CD14-positive monocyte (primary cell): ENCODE results near the gene PDXDC1. TPM values are rescaled to one million over a fixed set of nuclear protein-coding genes. Genes with fewer than 3 reads are reported as not detected.

Experiments
- DNase-seq, 3 donors: peaks; one replicate each; pipeline ENCODE4 v3.0.0-alpha.2; 2011 to 2022
- H2AFZ ChIP-seq: 2 replicates; pipeline ENCODE4 v1.6.0; 2012; ENCODE audit warnings: mild to moderate bottlenecking, low read depth, low read length, inconsistent platforms; ENCODE audit not compliant: insufficient read depth, poor library complexity, severe bottlenecking
- H3K27ac ChIP-seq, 2 donors: 1 replicate in 1 of 2; 2 replicates in 1 of 2; pipeline ENCODE4 v1.5.1; 2012 to 2013; ENCODE audit warnings: low read length in 2 of 2, control low read depth in 1 of 2, inconsistent platforms in 1 of 2, low read depth in 1 of 2, mild to moderate bottlenecking in 1 of 2
- H3K27me3 ChIP-seq, 2 donors: one replicate each; pipeline versions ENCODE4 v1.6.0 to v1.6.1; 2011 to 2013; ENCODE audit warnings: low read length in 2 of 2; ENCODE audit not compliant: control insufficient read depth in 2 of 2, insufficient read depth in 2 of 2
- H3K36me3 ChIP-seq, 2 donors: replicated peaks in 1 of 2; 1 replicate in 1 of 2; 2 replicates in 1 of 2; pipeline versions ENCODE4 v1.5.1 to v1.6.1; 2012 to 2013; ENCODE audit warnings: low read length in 2 of 2, control low read depth in 1 of 2, inconsistent platforms in 1 of 2, mild to moderate bottlenecking in 1 of 2; ENCODE audit not compliant: insufficient read depth in 2 of 2, control insufficient read depth in 1 of 2
- H3K4me1 ChIP-seq, 2 donors: 1 replicate in 1 of 2; 2 replicates in 1 of 2; pipeline versions ENCODE4 v1.5.1 to v1.6.1; 2012 to 2013; ENCODE audit warnings: low read length in 2 of 2, control low read depth in 1 of 2, inconsistent platforms in 1 of 2, mild to moderate bottlenecking in 1 of 2, moderate library complexity in 1 of 2; ENCODE audit not compliant: insufficient read depth in 2 of 2, control insufficient read depth in 1 of 2
- H3K4me2 ChIP-seq: replicated peaks from 2 replicates; pipeline ENCODE3; 2012; ENCODE audit warnings: low read length, moderate library complexity, mild to moderate bottlenecking; ENCODE audit not compliant: poor library complexity, severe bottlenecking; ENCODE audit errors: extremely low read depth
- H3K4me3 ChIP-seq, 3 experiments: fragments of 200-600 bp in 1 of 3; sonication (generic) in 1 of 3; replicated peaks in 1 of 3; 1 replicate in 2 of 3; 2 replicates in 1 of 3; pipeline ENCODE4 v1.5.1; 2011 to 2013; ENCODE audit warnings: low read length in 3 of 3, mild to moderate bottlenecking in 3 of 3, control low read depth in 2 of 3, low read depth in 2 of 3, inconsistent platforms in 1 of 3, moderate library complexity in 1 of 3
- H3K79me2 ChIP-seq: 2 replicates; pipeline ENCODE4 v1.6.0; 2012; ENCODE audit warnings: mild to moderate bottlenecking, control low read depth, inconsistent platforms, low read length, moderate library complexity; ENCODE audit not compliant: insufficient read depth
- H3K9ac ChIP-seq: 2 replicates; pipeline ENCODE4 v1.6.0; 2017; ENCODE audit warnings: low read length, mild to moderate bottlenecking; ENCODE audit not compliant: insufficient read depth, poor library complexity, severe bottlenecking
- H3K9me3 ChIP-seq, 2 donors: replicated peaks in 1 of 2; 1 replicate in 1 of 2; 2 replicates in 1 of 2; pipeline versions ENCODE4 v1.5.1 to v1.6.1; 2012 to 2013; ENCODE audit warnings: low read length in 2 of 2, control low read depth in 1 of 2; ENCODE audit not compliant: control insufficient read depth in 1 of 2, insufficient read depth in 1 of 2
- H4K20me1 ChIP-seq: 2 replicates; pipeline ENCODE4 v1.6.0; 2012; ENCODE audit warnings: mild to moderate bottlenecking, low read length, control low read depth, moderate library complexity; ENCODE audit not compliant: insufficient read depth
- H3K27ac Mint-ChIP-seq, 7 donors: one replicate each; pipeline ENCODE4 v1.8.0; 2020; ENCODE audit warnings: mild to moderate bottlenecking in 7 of 7, mixed read lengths in 7 of 7, moderate library complexity in 6 of 7, inconsistent platforms in 2 of 7
- H3K27me3 Mint-ChIP-seq, 3 donors: one replicate each; pipeline ENCODE4 v1.8.0; 2021 to 2022; ENCODE audit warnings: low read depth in 3 of 3, mild to moderate bottlenecking in 3 of 3, mixed read lengths in 3 of 3, moderate library complexity in 3 of 3, inconsistent platforms in 1 of 3
- H3K36me3 Mint-ChIP-seq, 2 donors: one replicate each; pipeline ENCODE4 v1.8.0; 2020; ENCODE audit warnings: mixed read lengths in 2 of 2, inconsistent platforms in 1 of 2, mild to moderate bottlenecking in 1 of 2
- H3K4me1 Mint-ChIP-seq: one replicate; pipeline ENCODE4 v1.8.0; 2020; ENCODE audit warnings: mild to moderate bottlenecking, mixed read lengths
- H3K4me3 Mint-ChIP-seq, 2 donors: one replicate each; pipeline ENCODE4 v1.8.0; 2020; ENCODE audit warnings: mild to moderate bottlenecking in 2 of 2, mixed read lengths in 2 of 2, moderate library complexity in 1 of 2
- H3K9me3 Mint-ChIP-seq, 7 donors: one replicate each; pipeline ENCODE4 v1.8.0; 2020 to 2022; ENCODE audit warnings: mixed read lengths in 7 of 7, mild to moderate bottlenecking in 6 of 7, moderate library complexity in 6 of 7, inconsistent platforms in 2 of 7
- CTCF ChIP-seq: fragments of 200-600 bp; IDR thresholded peaks from one replicate; pipeline ENCODE4 v1.8.0; 2022; ENCODE audit warnings: antibody characterized with exemption, mild to moderate bottlenecking
- WGBS: methylation state at CpG from one replicate; pipeline ENCODE4 v1.1.5; 2013; ENCODE audit warnings: missing lambda C conversion rate; ENCODE audit not compliant: insufficient coverage; 5-methylcytosine and 5-hydroxymethylcytosine counted together
- intact Hi-C, 2 donors: fragments of 100-400 bp; cut with micrococcal nuclease; formaldehyde crosslinking; loops; one replicate each; pipeline versions ENCODE4 v1.15.0 to v1.15.1; 2023
- polyA plus RNA-seq, 3 donors: library from polyadenylated mRNA; depleted of rRNA in 1 of 3; unstranded in 2 of 3; stranded (reverse) in 1 of 3; fragments of 300-500 nt in 2 of 3; fragments of >200 nt in 1 of 3; fragmentation: Illumina TruSeq in 2 of 3; gene quantifications; 1 replicate in 2 of 3; 2 replicates in 1 of 3; pipeline ENCODE4 v1.2.3, GENCODE V29; 2012 to 2021

PDXDC1 gene
- polyA plus RNA-seq, 3 donors = 22.3 to 50.1 (median 36.0) TPM

GRCh38 chr16:15035163-15035729 lies 60.4 kb downstream of the PDXDC1 start:
- no peak overlapping the region for H3K9ac ChIP-seq
- H3K36me3 Mint-ChIP-seq = peaks cover 89 to 96% of the 10 kb centered on the region in 2 donors
- H3K9me3 ChIP-seq = no peaks in the 10 kb centered on the region
- peak overlapping the region in 3 of 7 donors; percentile 8 to 42 (median 41) for H3K27ac Mint-ChIP-seq
- peaks cover 6% of the 10 kb centered on the region for H3K4me1 Mint-ChIP-seq
- H4K20me1 ChIP-seq = no peaks in the 10 kb centered on the region
- H3K4me2 ChIP-seq = no peak overlapping the region
- no peaks in the 10 kb centered on the region for H3K9me3 Mint-ChIP-seq
- H3K27me3 Mint-ChIP-seq = no peaks in the 10 kb centered on the region
- no peak overlapping the region for H3K4me3 ChIP-seq
- no peaks in the 10 kb centered on the region for H3K27me3 ChIP-seq
- no peak overlapping the region for H2AFZ ChIP-seq
- no peak overlapping the region for H3K27ac ChIP-seq
- H3K4me3 Mint-ChIP-seq = no peak overlapping the region
- H3K36me3 ChIP-seq = peaks cover 93 to 96% of the 10 kb centered on the region in 2 donors
- WGBS = 95% methylated on average over 7 of the region's 15 CpGs
- intact Hi-C loops = no loop called here
- no peak for DNase-seq
- TF ChIP-seq CTCF = no peak
- H3K79me2 ChIP-seq = no peaks in the 10 kb centered on the region
- H3K4me1 ChIP-seq = no peaks in the 10 kb centered on the region

- Histone ChIP-seq H3K4me2 (no peak overlapping the region), H3K9me3 (no peaks in the 10 kb centered on the region), H3K36me3 (peaks cover 90 to 98% of the 10 kb centered on the region in 2 donors), H2AFZ (no peak overlapping the region), H3K27ac (no peak overlapping the region), H3K27me3 (no peaks in the 10 kb centered on the region), H3K4me1 (peaks cover 6% of the 10 kb centered on the region in 2 donors), H3K9ac (no peak overlapping the region), H4K20me1 (no peaks in the 10 kb centered on the region), H3K4me3 (no peak overlapping the region), H3K79me2 (no peaks in the 10 kb centered on the region)
- Mint-ChIP-seq H3K4me3 (no peak overlapping the region), H3K4me1 (peaks cover 9% of the 10 kb centered on the region), H3K27ac (peak overlapping the region in 1 of 7 donors; percentile 80), H3K36me3 (peaks cover 85 to 92% of the 10 kb centered on the region in 2 donors), H3K9me3 (no peaks in the 10 kb centered on the region), H3K27me3 (no peaks in the 10 kb centered on the region)
- 94% methylated on average over 7 of the region's 10 CpGs for WGBS
- intact Hi-C loops = no loop called here
- TF ChIP-seq CTCF = no peak
- DNase-seq = no peak
These were observed 62.2 kb downstream of the PDXDC1 start for GRCh38 chr16:15037003-15037402.
